Measurements from ENCODE around the gene MAGEL2.
A peak's percentile ranks its signal among the peaks of the same experiment; 100 is the strongest.

The MAGEL2 gene

DNA sequence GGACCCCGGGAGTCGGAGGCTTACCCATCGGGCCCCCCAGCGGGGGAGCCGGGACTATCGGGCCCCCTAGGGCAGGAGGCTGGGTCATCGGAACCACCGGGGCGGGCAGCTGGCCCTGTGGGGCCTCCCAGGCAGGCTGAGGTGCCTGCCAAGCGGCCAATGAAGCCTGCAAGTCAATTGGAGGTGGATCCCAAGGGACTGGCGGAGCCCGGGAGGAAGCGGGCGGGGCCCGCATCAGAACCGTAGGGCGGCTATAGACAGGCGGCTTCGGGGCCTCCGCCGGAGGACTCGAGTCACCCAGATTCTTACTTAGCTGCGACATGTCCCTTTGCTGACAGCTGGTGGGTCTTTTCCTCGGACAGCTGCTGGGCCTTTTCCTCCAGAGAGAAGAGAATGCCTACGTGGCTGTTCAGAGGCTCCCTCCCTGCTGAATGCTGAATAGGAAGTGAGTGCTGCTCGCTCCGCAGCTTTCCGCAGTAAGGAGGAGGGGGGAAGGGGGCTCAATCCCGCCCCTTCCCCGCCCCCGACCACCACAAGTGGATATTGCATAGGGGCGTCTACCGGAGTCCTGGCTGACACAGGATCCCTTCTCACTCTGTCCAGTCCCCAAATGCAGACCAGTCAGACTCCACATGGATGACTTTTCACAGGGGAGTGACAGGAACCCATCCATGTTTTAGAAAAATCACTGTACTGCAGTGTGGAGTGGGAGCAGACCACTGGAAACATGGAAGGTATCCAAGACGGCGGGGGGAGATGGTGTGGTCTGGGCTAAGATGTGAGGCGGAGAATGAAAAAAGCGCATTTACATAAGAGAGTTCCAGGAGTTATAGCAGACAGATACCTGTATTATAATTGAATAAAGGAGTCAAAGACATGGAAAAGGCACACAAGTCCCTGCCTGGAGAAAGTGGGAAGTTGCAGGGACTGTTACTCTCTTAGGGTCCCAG is at the start of gene MAGEL2:
Gene MAGEL2, minus strand, starts transcription at position 447 of the 950 bp plus-strand sequence. Its CDS starts 125 bp downstream, at position 322.
- no peak for DNase-seq

DNA sequence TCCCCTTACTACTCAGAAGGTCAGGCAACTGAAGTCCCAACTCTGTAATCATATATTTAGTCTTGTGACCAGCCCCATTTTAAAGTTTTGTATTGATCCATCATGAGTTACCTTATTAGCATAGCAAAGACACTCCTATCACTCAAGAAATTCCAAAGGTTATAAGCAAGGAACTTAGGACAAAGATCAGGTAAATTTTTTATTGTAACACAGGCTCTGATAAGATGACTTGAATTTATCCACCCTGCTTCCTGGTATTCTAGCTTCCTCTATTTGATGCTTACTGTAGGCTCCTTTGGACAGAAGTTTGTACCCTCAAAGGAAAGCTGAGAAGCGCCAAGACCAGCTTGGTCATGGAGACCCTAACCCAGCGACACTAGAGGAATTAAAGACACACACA is 47.6 kb upstream of the MAGEL2 start:
- no peak for DNase-seq

DNA sequence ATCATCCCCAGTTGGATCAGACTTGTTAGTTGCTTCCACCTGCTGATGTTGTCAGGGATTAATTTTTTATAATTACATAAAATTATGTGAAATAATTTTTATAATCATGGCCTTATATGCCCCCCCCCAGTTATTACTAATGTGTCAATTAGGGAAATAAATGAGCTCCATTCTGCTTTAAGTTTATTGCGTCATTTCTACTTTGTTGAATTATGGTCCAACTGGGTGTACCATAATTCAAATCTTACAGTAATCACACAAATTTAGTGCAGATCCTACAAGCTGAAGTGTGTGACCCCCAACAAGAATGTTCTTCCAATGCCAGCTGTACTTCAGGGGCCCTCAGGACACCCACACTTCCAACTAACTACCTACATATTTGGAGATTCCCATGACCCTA is 46.9 kb upstream of the MAGEL2 start:
- DNase-seq: no peak

DNA sequence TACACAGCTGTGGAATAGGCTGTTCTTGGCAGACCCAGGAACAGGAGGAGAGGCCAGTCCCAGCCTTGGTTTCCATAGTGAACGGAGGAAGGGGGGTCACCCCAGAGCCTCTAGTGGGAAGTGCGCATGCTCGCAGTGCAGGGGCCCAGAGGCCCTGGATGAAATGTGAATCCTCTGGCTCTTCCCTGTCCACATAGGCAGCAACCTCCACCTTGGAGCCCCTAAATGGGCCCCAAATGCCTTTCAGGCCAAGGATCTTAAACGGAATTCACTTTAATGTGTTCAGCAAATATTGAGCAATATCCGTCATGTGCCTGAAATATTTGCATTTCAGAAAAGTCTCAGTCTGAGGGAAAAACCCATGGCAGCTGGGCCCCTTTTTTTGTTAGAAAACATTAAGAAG is 42.8 kb upstream of the MAGEL2 start:
- DNase-seq: no peak

DNA sequence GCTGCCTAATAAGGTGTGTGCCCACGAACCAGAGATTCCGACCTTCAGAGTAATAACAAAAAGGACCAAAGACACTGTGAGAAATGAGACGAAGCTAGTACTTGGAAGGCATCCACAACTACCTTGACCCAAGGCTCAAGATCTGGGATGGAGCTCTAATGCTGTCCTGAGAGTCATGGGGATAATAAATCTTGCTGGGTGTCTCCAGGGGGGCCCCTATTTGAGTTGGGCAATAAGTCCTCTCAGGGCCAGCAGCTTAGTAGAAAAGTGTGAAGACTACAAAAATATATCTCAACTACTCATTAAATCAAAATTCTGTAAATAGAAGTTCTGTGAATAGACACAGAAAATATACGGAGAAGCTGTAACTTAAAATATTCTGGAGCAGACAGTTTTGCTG is 42.3 kb upstream of the MAGEL2 start:
- DNase-seq: no peak

DNA sequence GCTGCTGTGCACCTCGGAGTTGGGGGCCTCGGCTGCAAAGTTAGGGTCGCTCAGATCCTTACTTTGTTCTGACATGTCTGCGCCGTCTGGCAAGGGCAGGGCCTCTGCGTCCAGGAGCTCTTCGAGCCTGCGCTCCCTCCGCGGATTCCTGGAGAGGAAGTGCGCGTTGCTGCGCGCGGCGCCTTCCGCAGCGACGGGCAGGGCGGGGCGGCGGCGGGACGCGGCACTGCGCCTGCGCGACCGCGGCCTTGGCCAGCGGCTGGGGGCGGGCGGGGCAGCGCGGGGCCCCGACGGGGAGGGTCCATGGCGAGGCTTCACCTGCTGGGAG is 39.4 kb upstream of the MAGEL2 start, which contains the start of gene NDN:
Gene NDN, minus strand, starts transcription at position 163 of the 328 bp plus-strand sequence. Its CDS starts 88 bp downstream, at position 75.
- no peak for DNase-seq

DNA sequence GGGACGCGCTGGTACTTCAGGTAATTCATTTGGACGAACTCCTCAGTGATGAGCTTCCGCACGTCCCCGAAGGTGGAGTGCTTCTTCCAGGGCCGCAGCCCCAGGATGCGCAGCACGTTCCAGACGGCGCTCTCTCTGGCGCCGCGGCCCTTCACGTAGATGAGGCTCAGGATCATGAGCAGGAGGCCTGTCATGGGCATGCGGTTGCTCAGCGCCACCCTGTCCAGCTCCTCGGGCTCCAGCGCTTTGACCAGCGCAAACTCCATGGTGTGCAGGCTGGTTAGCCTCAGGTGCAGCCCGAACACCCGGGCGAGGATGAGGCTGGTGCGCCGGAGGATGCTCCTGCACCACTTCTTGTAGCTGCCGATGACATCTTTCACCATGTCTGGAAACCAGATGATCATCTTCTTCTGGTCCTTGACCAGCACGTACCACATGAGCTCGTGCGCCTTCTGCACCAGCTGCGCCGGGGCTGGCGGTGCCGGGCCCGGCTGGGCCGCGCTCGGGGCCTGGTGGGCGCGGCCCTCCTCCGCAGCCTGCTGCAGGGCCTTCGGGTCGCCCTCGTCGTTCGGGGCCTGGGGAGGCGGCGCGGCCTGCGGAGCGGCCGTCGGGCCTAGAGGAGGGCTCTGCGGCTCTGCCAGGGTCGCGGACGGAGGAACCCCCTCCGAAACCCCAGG is 38.9 kb upstream of the MAGEL2 start:
- DNase-seq: no peak

DNA sequence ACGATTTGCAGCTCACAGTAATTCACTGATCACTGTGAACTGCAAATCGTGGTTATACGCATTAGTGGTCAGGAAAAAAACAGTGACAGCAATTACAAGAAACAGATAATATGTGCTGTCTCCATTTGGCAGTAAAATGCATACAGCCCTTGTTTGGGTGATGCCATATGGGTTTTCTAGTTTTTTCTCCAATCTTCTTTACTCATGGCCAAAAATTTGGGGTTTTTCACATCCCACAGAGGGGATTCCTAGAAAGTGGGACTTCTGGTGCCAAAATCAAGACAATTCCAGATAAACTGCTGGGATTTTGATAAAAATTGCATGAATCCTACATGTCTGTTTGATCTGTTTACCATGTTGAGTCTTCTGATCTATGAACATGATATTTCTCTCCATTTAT is 23.8 kb upstream of the MAGEL2 start:
- DNase-seq: no peak

DNA sequence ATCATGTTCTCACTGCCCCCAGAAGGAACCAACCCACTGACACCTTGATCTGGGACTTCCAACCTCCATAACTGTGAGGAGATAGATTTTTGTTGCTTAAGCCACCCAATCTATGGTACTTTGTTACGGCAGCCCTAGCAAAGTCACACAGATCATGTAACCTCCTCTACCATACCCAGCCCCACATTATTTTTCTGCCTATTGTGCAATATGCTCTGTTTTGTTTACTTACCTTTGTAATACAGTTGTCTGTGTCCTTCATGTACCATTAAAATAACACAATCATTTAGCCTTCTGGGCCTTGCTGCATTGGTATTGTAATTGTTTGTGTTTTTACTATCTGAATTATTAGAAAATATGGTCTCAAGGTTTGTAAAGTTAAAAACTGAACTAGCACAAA is 23.3 kb upstream of the MAGEL2 start:
- no peak for DNase-seq

DNA sequence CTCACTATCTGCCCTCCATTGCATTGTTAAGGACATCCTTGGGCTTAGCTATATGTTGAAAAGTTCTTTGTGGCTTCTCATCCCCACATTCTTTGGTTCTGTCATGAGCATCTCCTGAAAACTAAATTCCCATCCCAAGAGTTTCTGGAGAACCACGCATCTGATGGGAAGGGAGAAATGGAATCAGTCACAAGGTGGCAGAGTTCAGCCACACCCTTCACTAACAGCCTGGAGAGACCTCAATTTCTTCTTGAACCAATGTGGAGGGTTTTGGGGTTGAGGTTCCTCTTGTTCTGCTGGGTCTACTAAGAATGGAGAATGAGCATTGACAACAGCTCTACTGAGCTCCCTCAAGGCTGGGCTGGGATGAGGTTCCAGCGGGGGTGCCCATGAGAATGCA is 15.6 kb upstream of the MAGEL2 start:
- DNase-seq: no peak

DNA sequence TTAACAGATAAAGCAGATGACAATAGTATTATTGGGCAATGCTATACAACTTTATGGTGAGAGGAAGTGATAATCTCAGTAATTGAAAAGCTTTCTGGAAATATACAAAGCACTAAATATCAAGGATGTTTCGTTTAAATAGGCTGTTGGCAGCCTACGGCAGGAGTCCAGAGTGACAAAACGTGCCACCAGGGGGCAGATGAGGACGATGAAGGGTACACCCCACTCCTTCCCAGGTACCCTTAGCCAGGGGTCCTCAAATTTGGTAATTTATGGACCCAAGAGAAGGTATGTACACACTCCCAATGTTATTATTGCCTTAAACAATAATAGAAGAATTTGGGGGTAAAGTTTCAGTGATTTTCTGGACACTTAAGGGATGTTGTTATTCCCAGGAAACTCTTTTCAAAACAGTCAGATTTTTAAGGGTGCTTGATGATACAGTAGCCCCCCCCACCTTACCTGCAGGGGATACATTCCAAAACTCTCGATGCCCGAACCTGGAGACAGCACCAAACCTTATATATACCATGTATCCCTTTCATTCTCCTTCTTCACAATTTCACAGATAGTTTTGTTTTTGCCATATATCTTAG is 1.4 kb upstream of the MAGEL2 start:
- DNase-seq: no peak

DNA sequence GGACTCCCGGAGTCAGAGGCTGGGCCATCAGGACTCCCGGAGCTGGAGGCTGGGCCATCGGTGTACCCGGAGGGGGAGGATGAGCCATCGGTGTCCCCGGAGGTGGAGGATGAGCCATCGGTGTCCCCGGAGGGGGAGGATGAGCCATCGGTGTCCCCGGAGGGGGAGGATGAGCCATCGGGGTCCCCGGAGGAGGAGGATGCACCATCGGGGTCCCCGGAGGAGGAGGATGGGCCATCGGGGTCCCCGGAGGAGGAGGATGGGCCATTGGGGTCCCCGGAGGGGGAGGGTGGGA is 719 bp downstream of the MAGEL2 start:
- DNase-seq: no peak

DNA sequence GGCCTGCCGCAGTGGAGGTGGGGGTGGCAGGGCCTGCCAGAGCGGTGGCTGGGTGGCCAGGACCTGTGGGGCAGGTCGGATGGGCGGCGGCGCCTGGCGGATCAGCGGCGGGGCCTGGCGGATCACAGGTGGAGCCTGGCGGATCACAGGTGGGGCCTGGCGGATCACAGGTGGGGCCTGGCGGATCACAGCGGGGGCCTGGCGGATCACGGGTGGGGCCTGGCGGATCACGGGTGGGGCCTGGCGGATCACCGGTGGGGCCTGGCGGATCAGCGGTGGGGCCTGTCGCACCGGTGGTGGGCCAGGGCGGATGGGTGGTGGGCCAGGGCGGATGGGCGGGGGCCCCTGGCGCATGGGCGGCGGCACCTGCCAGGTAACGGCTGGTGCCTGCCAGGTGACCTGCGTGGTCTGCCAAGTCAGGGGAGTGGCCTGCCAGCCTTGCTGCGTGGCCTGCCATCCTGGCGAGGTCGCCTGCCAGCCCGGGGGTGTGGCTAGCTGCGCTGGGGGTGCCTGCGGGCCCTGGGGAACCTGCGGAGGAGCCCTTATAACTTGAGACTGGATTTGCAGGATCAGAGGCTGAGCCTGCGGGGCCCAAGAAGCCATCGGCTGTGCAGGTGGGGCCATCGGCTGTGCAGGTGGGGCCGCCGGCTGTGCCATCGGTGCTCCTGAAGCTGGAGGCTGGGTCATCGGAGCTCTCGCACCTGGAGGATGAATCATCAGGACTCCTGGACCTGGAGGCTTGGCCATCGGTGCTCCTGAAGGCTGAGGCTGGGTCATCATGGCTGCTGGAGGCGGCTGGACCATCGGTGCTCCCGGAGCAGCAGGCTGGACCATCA is 1.3 kb downstream of the MAGEL2 start:
- no peak for DNase-seq

DNA sequence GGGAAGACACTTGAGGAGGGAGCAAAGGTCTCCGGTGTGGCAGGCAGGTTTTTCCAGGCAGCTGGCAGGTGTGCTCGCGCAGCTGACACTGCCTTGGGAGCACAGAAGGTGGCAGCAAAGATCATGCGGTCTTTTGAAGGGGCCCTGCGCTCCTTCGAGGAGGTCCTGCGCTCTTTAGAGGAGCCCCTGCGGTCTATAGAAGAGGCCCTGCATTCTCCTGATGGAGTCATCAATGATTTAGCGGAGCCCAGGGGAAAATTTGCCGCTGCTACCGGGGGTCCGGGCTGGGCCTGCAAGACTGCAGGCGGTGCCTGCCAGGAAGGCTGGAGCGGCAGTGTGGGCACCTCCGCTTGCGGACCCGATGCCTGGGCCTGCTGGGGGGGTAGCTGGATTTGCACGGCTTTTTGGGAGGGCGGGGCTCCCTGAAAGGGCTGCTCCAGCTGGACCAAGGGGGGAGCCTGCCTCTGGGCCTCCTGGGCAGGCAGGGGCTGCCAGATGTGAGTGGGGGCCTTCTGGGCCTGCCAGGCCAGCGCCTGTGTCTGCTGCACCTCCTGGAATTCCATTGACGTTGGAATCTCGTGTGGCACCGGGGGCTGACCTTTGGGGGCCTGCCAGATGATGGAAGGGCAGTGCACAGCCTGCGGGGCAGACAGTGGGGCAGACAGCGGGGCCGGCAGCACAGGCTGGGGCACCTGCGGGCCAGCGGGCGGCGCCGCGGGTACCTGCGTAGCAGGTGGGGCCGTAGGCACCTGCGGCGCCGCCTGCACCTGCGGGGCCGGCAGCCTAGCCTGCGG is 2.1 kb downstream of the MAGEL2 start:
- DNase-seq: no peak

DNA sequence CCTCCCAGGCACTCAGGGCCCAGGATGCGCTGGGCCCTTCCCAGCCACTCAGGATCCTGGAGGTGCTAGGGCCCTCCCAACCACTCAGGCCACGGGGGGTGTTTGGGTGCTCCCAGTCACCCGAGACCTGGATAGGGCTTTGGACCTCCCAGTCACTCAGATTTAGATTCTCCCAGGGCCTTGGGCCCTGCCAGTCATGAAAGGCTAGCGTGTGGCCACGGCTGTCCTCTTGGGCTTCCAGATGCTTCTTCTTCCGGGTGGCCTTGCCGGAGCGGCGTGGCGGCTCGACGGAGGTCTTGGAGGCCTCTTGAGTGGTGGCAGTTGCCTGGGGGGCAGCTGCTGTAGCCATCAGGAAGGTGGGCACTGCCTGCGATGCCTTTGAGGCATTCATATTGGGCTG is 2.8 kb downstream of the MAGEL2 start:
- no peak for DNase-seq

DNA sequence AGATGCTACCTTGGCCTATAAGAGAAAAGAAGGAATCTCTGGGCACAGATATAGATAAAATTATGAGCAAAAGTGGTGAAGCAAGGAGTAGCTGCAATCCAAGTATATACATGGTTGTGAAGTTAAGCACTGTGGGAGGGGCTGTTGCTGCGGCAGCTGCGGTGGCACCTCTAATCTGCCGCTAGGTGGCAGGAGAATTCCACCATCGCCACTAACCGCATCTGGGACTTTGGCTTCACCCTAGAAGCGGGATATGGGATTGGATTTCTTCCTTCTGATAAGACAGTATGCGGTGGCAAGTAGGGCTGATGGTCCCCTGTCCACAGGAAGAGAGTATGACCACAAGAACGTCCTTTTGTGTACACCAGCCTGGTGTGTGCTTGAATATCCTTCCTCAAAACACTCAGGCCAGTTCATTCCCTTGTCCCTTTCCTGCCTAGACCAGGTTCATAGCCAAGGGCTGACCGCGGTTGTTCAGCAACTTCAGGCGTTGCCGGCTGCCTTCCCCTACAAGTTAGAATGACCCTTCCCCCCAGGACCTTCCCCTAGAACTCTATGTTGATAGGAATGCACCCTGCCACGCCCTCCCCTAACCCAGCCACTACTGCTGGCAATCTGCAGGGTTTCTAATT is 5.1 kb downstream of the MAGEL2 start:
- DNase-seq: peak in 1 of 2 experiments; percentile 21

DNA sequence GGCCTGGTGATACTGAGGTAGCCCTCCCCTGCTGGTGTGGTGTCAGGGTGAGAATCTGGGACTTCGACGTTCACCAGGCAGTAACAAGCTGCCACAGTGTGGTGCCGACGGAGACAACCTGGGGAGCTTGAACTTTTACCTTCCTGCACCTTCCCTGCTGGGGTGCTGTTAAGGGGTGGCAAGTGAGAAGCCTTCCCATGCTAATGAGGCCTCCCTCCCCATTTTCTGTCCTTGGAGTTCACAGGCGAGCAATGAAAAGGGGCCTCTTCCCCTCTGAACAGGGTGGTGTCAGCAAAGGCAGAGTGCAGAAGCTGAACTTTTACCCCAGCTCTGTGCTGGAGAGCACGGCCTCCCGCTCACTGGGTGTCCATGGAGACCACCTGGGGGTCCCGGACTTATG is 13.5 kb downstream of the MAGEL2 start:
- DNase-seq: no peak

DNA sequence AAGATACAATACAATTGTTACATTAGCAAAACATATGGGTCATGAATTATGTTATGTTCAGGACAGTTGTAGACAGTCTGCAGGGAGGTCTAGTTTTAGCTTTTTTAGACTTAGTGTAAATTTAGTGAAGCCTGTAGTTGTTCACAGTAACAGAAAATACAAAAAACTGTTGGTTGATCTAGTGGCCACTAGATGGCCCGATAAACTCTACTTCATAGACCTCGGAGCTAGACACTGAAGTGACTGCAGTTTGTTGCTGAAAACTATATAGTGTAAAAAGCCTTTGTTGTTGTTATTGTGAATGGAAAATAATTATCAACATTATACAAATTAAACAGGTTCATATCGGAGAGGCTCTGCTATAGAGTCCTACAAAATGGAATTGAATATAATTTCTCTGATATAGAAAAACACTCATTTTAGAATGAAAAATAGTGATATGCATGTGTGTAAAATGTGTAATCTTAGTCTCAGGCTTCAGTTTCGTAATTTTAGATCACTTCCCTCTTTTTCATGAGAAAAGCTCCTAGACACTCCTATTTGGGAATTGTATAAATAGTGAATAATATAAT is 18.3 kb downstream of the MAGEL2 start:
- peak in 1 of 2 experiments; percentile 0 for DNase-seq

DNA sequence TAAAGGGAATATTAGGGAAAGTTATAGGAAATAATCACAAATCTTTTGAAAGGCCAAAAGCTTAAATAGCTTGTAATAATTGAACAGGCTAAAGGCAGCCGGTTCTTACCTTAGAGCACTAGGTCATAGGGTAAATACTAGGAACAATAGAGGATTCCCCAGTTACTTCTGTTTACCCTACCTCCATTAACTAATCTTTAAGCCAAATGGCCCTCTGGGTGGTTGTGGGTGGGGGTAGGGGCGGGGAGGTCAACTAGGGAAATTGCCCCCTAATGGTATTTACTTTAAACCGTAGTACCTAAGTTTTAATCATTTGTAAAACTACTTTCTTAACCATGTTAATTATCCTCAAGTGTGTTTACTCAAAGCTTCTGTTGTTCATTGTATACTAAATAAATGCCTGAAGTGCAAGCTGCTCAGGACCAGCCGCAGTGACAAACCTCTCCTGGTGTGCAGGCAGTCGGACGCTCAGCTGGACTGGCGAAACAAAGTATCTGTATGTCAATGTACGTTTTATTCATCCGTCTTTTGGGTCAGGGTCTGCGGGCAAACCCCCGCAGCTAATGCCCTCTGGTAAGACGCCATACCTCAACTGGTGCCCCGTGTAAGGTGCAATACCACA is 18.9 kb downstream of the MAGEL2 start:
- DNase-seq: no peak

DNA sequence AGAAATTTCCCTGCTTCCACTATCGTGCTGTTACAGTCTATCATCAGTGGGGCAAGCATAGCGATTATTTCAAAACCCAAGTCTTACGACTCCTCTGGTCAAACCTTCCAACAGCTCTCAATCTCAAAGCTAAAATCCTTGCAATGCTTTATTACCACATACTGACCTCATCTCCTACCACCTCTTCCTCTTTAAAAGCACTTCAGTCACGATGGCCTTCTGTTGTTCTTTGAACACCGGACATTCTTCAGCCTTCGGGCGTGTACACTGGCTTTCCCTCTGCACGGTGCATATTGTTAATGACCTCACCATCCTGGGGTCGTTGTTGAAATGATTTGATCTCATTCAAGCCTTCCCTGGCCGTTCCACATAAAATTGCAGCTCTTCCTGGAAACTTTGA is 31.1 kb downstream of the MAGEL2 start:
- no peak for DNase-seq

DNA sequence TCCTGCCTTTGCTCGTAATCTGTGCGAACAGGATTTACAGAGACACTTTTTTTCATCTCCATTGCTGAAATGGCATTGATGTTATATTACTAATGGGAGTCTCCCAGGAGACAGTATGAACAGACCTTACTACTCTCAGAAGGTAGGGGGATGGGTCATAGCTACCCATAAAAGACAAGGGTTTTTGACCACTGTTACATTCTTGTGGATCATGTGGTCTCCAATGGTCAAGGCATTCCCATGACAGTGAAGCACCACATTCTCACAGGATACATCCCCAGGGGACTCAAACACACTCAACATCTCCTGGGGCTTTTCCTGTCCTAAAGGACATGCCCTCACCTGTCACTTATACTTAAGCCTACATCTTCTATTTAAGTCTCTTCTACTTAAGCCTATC is 41.4 kb downstream of the MAGEL2 start:
- DNase-seq: no peak

Data from SW 1271 (cell line).